ENCODE measurements around the gene POPDC3.

DNA sequence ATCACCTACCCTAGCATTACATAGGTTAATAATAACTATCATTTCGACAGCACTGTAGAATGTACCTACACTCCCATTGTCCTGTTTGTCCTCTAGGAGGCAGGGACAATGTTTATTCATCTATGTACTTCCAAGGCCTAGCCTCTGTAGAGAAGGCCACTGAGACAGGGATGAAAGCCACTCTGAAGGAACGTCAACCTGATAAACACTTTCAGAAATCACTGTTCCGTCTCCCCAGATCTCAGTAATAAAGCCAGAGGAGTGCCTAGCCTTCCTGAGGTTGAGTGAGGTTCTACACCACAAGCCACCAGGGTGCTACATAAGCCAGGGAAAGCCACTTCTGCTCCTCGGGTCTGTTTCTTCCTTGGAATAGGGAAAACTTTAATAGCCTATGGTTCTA, 44.8 kb downstream of the POPDC3 start:
- TF ChIP-seq, protein P1, sequence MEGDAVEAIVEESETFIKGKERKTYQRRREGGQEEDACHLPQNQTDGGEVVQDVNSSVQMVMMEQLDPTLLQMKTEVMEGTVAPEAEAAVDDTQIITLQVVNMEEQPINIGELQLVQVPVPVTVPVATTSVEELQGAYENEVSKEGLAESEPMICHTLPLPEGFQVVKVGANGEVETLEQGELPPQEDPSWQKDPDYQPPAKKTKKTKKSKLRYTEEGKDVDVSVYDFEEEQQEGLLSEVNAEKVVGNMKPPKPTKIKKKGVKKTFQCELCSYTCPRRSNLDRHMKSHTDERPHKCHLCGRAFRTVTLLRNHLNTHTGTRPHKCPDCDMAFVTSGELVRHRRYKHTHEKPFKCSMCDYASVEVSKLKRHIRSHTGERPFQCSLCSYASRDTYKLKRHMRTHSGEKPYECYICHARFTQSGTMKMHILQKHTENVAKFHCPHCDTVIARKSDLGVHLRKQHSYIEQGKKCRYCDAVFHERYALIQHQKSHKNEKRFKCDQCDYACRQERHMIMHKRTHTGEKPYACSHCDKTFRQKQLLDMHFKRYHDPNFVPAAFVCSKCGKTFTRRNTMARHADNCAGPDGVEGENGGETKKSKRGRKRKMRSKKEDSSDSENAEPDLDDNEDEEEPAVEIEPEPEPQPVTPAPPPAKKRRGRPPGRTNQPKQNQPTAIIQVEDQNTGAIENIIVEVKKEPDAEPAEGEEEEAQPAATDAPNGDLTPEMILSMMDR (IDR thresholded peaks at IDR 0.05; ENCODE audit: insufficient read depth, low read depth, low read length) = peak; percentile 23
- TF ChIP-seq EZH2 (IDR thresholded peaks at IDR 0.05; ENCODE audit: insufficient read depth, low read length) = no peak
